Breast epithelium (tissue), 3 donors: Measurements from ENCODE around the gene RPSA.

Experiments used
- POLR2A ChIP-seq: fragments of 450-650 bp; IDR thresholded peaks from one replicate; pipeline ENCODE4 v1.6.1; 2016; ENCODE audit warnings: antibody characterized with exemption, mild to moderate bottlenecking, moderate library complexity
- POLR2AphosphoS5 ChIP-seq, 3 donors: sonication (generic); formaldehyde crosslinking; IDR thresholded peaks; one replicate each; pipeline ENCODE4 v1.6.1; 2017; ENCODE audit warnings: antibody characterized with exemption in 3 of 3
- TF ChIP-seq, protein P1 (sequence below), 3 donors: fragments of 450-650 bp; IDR thresholded peaks; one replicate each; pipeline ENCODE4 v1.5.1; 2016 to 2017; ENCODE audit warnings: antibody characterized with exemption in 3 of 3, mild to moderate bottlenecking in 3 of 3, moderate library complexity in 3 of 3

DNA sequence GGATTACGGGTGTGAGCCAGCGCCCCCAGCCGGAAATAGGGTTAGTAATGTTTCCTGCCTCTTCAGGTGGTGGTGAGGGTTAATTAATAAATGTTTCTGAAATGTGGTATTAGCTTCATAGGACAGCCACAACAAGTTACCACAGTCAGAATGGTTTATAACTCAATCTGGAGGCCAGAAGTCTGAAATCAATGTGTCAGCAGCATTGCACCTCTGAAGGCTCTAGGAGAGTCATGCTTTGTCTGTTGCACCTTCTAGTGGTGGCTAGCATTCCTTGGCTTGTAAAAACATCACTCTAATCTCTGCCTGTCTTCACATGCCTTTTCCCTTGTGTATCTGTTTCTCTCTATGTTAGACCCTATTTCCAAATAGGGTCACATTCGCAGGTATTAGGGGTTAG is 7.8 kb upstream of the RPSA start:
- TF ChIP-seq, protein P1, sequence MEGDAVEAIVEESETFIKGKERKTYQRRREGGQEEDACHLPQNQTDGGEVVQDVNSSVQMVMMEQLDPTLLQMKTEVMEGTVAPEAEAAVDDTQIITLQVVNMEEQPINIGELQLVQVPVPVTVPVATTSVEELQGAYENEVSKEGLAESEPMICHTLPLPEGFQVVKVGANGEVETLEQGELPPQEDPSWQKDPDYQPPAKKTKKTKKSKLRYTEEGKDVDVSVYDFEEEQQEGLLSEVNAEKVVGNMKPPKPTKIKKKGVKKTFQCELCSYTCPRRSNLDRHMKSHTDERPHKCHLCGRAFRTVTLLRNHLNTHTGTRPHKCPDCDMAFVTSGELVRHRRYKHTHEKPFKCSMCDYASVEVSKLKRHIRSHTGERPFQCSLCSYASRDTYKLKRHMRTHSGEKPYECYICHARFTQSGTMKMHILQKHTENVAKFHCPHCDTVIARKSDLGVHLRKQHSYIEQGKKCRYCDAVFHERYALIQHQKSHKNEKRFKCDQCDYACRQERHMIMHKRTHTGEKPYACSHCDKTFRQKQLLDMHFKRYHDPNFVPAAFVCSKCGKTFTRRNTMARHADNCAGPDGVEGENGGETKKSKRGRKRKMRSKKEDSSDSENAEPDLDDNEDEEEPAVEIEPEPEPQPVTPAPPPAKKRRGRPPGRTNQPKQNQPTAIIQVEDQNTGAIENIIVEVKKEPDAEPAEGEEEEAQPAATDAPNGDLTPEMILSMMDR (IDR thresholded peaks at IDR 0.05) = no peak
- TF ChIP-seq POLR2A (no peak), POLR2AphosphoS5 (IDR thresholded peaks at IDR 0.05) (no peak)
